ENCODE measurements around the gene ILDR2.

Gene ILDR2

GRCh38 chr1:166975361-166976129 is at the start of gene ILDR2:
Gene ILDR2, minus strand, starts transcription at chr1:166975540. Its CDS starts 272 bp downstream, at chr1:166975268.
- TF ChIP-seq CTCF (IDR thresholded peaks at IDR 0.05), result peak; percentile 52

GRCh38 chr1:167022384-167022783 is 47.0 kb upstream of the ILDR2 start:
- TF ChIP-seq CTCF (IDR thresholded peaks at IDR 0.05), result no peak

- no peak for TF ChIP-seq CTCF (IDR thresholded peaks at IDR 0.05)
Measured at GRCh38 chr1:167016100-167016750, 40.9 kb upstream of the ILDR2 start.

- TF ChIP-seq CTCF (IDR thresholded peaks at IDR 0.05), result no peak
Measured at GRCh38 chr1:167013108-167013929, 38.0 kb upstream of the ILDR2 start.

- no peak for TF ChIP-seq CTCF (IDR thresholded peaks at IDR 0.05)
Measured at GRCh38 chr1:167012570-167012969, 37.2 kb upstream of the ILDR2 start.

GRCh38 chr1:167011560-167012191 is 36.3 kb upstream of the ILDR2 start:
- no peak for TF ChIP-seq CTCF (IDR thresholded peaks at IDR 0.05)

- TF ChIP-seq CTCF (IDR thresholded peaks at IDR 0.05), result no peak
Measured at GRCh38 chr1:167003711-167004110, 28.4 kb upstream of the ILDR2 start.

Data from LNCAP (cell line).